Kidney epithelial cell (primary cell): ENCODE results near the gene DRC3. TPM values are rescaled to one million over a fixed set of nuclear protein-coding genes. Genes with fewer than 3 reads are reported as not detected.
"Not testable (repeated sequence)": the region's sequence is repeated elsewhere in the genome, so short reads cannot be mapped to it uniquely, and the experiment has no call there.

Source experiments
- DNase-seq: peaks from one replicate; pipeline ENCODE4 v3.0.0-alpha.2; 2010; ENCODE audit warnings: low read depth
- H3K27me3 ChIP-seq: 2 replicates; pipeline ENCODE4 v1.6.0; 2011; ENCODE audit warnings: low read length; ENCODE audit not compliant: control insufficient read depth, insufficient read depth
- H3K36me3 ChIP-seq: 2 replicates; pipeline ENCODE4 v1.5.1; 2011; ENCODE audit warnings: low read length; ENCODE audit not compliant: control insufficient read depth, insufficient read depth
- H3K4me3 ChIP-seq: 2 replicates; pipeline ENCODE4 v1.5.1; 2011; ENCODE audit warnings: low read depth, mild to moderate bottlenecking, control low read depth, low read length
- total RNA-seq: library from RNA; depleted of rRNA; stranded (reverse); fragments of >200 nt; gene quantifications from 2 replicates; pipeline ENCODE4 v1.2.3, GENCODE V29; 2015
- TF ChIP-seq, protein P1 (sequence below): IDR thresholded peaks from 2 replicates; pipeline ENCODE4 v1.5.1; 2011; ENCODE audit warnings: mild to moderate bottlenecking, moderate library complexity, low read length, control low read depth, inconsistent platforms; ENCODE audit not compliant: insufficient read depth, poor library complexity, severe bottlenecking

DRC3 gene
- total RNA-seq, 1 donor from 2014 or later = 3.9 TPM

DNA sequence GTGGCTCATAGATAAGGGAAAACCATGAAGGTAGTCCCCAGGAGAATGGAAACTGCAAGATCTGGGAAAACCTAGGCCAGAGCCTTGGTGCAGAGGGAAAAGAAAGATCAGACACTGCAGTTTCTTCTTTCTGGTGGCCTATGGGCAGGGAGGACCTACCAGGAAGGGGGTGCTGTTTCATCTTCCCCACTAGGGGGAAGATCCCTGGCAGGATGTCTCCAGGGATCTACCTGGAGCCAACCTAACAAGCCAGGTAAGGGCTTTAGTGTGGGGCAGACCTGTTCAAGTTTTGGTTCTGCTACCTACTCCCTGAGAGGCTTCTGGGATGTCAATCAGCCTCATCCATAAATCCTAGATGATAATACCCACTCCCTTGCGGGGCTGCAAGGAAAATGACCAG, 21.9 kb upstream of the DRC3 start:
- TF ChIP-seq, protein P1, sequence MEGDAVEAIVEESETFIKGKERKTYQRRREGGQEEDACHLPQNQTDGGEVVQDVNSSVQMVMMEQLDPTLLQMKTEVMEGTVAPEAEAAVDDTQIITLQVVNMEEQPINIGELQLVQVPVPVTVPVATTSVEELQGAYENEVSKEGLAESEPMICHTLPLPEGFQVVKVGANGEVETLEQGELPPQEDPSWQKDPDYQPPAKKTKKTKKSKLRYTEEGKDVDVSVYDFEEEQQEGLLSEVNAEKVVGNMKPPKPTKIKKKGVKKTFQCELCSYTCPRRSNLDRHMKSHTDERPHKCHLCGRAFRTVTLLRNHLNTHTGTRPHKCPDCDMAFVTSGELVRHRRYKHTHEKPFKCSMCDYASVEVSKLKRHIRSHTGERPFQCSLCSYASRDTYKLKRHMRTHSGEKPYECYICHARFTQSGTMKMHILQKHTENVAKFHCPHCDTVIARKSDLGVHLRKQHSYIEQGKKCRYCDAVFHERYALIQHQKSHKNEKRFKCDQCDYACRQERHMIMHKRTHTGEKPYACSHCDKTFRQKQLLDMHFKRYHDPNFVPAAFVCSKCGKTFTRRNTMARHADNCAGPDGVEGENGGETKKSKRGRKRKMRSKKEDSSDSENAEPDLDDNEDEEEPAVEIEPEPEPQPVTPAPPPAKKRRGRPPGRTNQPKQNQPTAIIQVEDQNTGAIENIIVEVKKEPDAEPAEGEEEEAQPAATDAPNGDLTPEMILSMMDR = peak; percentile 21
- Histone ChIP-seq H3K36me3 (no peaks in the 10 kb centered on the region), H3K27me3 (no peaks in the 10 kb centered on the region), H3K4me3 (no peak overlapping the region)
- no peak for DNase-seq

DNA sequence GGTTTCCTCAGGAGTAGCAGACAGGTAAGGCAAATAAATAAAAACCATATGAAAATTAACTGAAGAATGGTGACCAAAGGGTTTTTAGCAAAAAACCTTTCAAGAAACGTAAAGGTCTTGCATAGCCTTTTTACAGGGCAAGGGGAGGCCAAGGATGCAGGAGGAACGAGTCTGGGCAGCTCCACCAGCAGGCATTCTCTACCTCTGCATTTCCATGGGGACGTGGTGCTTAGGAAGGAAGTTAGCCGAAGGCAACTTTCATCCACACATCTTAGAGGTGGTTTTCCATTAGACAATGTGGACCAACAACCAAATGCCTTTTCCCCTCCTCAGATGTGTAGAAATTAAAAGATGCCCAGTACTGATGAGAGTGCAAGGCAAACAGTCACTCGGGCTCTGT, 21.1 kb upstream of the DRC3 start:
- Histone ChIP-seq H3K36me3 (no peaks in the 10 kb centered on the region), H3K27me3 (no peaks in the 10 kb centered on the region), H3K4me3 (no peak overlapping the region)
- DNase-seq = no peak
- TF ChIP-seq, protein P1 = no peak

DNA sequence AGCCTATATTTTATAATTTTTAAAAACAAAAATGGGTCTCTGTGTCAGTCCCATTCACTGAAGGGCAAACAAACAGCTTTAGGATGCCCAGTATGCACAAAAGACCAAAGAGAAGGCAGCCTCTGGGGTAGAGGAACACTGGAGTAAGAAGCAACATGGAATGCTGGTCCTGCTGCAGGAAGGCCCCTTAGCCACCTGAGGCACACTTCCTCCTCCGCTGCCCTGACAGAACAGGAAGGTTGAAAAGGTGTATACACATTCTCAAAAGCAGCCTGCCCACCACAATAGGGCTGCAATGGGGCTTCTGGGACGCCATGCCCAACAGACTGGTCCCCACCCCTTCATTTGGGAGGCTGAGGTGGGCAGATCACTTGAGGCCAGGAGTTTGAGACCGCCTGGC, 20.0 kb upstream of the DRC3 start:
- Histone ChIP-seq H3K27me3 (no peaks in the 10 kb centered on the region), H3K4me3 (no peak overlapping the region), H3K36me3 (no peaks in the 10 kb centered on the region)
- TF ChIP-seq, protein P1 = peak; percentile 3
- no peak for DNase-seq

DNA sequence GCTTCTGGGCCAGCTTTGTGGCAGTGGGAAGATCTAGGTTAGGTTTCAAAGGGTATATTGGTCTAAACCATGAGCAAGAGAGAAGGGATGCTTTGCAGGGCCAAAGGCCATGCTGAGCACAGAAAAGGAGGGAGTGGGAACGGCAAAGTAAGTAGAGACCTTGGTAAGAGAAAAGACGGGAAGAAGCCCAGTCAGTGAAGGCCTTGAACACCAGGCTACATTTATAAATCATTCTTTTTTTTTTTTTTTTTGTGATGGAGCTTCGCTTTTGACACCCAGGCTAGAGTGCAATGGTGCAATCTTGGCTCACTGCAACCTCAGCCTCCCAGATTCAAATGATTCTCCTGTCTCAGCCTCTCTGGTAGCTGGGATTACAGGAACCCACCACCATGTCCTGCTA, 18.6 kb upstream of the DRC3 start:
- TF ChIP-seq, protein P1 = no peak
- Histone ChIP-seq H3K4me3 (no peak overlapping the region), H3K27me3 (no peaks in the 10 kb centered on the region), H3K36me3 (no peaks in the 10 kb centered on the region)
- no peak for DNase-seq

DNA sequence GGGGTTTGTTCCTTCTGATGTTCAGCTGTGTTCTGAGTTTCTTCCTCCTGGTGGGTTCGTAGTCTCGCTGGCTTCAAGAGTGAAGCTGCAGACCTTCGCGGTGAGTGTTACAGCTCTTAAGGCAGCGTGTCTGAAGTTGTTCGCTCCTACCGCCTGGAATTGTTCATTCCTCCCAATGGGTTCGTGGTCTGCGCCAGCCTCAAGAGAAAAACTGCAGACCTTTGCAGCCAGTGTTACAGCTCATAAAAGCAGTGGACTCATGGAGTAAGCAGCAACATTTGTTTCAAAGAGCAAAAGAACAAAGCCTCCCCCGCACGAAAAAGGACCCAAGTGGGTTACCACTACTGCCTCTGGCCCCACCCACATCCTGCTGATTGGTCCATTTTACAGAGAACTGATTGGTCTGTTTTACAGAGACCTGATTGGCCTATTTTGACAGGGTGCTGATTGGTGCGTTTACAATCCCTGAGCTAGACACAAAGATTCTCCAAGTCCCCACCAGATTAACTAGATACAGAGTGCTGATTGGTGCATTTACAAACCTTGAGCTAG, 16.8 kb upstream of the DRC3 start:
- not testable (repeated sequence) for H3K4me3 ChIP-seq, H3K36me3 ChIP-seq, DNase-seq, H3K27me3 ChIP-seq

DNA sequence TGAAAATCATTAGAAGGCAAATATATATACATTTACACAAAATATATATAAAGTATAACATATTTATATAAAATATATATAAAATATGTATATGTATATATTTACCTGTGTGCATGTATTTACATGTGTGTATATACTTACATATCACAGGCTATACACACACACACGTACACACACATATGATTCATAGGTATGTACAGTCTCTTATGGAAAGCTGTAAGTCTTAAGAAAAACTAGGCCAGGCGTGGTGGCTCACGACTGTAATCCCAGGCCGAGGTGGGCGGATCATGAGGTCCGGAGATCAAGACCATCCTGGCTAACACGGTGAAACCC, 15.1 kb upstream of the DRC3 start:
- Histone ChIP-seq H3K27me3 (no peaks in the 10 kb centered on the region), H3K36me3 (no peaks in the 10 kb centered on the region), H3K4me3 (no peak overlapping the region)
- no peak for DNase-seq
- TF ChIP-seq, protein P1 = no peak

DNA sequence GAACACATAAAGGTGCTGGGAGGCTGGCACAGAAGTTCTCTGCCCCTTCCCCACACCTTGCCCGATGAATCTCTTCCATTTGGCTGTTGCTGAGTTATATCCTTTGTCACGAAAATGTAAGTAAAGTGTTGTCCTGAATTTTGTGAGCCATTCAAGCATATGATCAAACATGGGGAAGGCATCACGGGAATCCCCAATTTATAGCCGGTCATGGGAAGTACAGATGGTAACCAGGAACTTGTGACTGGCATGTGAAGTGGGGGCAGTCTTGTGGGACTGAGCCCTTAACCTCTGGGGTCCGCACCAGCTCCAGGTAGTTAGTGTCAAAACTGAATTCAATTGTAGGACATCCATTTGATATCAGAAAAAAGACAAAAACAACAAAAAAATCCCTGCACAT, 13.7 kb upstream of the DRC3 start:
- TF ChIP-seq, protein P1 = no peak
- Histone ChIP-seq H3K27me3 (no peaks in the 10 kb centered on the region), H3K36me3 (no peaks in the 10 kb centered on the region), H3K4me3 (no peak overlapping the region)
- DNase-seq = no peak
